Neural cell (in vitro differentiated cells): ENCODE data around the gene CCDC148.

ENCODE experiments used
- EP300 ChIP-seq: fragments of 450-650 bp; conservative IDR thresholded peaks from 2 replicates; pipeline ENCODE4 v1.6.1; 2014; ENCODE audit warnings: antibody characterized with exemption, mild to moderate bottlenecking, moderate library complexity; ENCODE audit not compliant: poor library complexity, severe bottlenecking
- TF ChIP-seq, protein P1 (sequence below): fragments of 450-650 bp; IDR thresholded peaks from 2 replicates; pipeline ENCODE4 v1.5.1; 2014; ENCODE audit warnings: antibody characterized with exemption, mild to moderate bottlenecking, moderate library complexity; ENCODE audit not compliant: poor library complexity, severe bottlenecking

DNA sequence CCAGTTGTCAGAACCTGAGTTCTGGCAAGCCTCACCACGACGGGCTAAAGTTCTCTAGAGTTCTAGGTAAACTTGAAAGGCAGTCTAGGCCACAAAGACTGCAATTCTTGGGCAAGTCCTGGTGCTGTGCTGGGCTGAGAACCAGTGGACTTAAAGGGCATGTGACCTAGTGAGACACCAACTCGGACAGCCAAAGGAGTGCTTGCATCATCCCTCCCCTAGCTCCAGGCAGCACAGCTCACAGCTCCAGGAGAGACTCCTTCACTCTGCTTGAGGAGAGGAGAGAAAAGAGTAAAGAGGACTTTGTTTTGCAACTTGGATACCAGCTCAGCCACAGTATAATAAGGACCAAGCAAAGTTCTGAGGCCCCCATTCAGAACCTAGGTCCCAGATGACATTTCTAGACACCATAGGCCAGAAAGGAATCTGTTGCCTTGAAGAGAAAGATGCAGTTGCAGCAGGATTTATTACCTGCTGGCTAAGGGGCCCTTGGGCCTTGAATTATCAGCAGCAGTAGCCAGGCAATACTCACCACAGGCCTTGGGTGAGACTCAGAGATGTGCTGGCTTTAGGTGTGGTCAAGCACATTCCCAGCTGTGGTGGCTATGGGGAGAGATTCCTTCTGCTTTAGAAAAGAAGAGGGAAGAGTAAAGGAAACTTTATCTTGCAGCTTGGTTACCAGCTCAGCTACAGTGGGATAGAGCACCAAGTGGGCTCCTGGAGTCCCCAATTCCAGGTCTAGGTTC lies 303.1 kb downstream of the CCDC148 start:
- TF ChIP-seq, protein P1, sequence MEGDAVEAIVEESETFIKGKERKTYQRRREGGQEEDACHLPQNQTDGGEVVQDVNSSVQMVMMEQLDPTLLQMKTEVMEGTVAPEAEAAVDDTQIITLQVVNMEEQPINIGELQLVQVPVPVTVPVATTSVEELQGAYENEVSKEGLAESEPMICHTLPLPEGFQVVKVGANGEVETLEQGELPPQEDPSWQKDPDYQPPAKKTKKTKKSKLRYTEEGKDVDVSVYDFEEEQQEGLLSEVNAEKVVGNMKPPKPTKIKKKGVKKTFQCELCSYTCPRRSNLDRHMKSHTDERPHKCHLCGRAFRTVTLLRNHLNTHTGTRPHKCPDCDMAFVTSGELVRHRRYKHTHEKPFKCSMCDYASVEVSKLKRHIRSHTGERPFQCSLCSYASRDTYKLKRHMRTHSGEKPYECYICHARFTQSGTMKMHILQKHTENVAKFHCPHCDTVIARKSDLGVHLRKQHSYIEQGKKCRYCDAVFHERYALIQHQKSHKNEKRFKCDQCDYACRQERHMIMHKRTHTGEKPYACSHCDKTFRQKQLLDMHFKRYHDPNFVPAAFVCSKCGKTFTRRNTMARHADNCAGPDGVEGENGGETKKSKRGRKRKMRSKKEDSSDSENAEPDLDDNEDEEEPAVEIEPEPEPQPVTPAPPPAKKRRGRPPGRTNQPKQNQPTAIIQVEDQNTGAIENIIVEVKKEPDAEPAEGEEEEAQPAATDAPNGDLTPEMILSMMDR, result no peak
- no peak for TF ChIP-seq EP300
